DOHH2 (cell line): ENCODE measurements around the gene GTPBP3.

Experiments used
- CTCF ChIP-seq: fragments of 200-600 bp; sonication (generic); IDR thresholded peaks from one replicate; pipeline ENCODE4 v1.5.1; 2014; ENCODE audit warnings: antibody characterized with exemption, mild to moderate bottlenecking, low read depth, low read length; ENCODE audit not compliant: poor library complexity, severe bottlenecking
- EZH2phosphoT487 ChIP-seq: fragments of 200-600 bp; sonication (generic); IDR thresholded peaks from 2 replicates; pipeline ENCODE4 v1.6.1; 2017; ENCODE audit warnings: borderline replicate concordance, mild to moderate bottlenecking, antibody characterized with exemption, low read length, moderate library complexity, mixed read lengths

GRCh38 chr19:17323964-17324332 is 13.4 kb upstream of the GTPBP3 start:
- TF ChIP-seq CTCF = no peak
- no peak for TF ChIP-seq EZH2phosphoT487
